AG04449 (cell line): ENCODE data around the gene GDF7.

Source experiments
- CTCF ChIA-PET: fragments of 350-600 bp; formaldehyde crosslinking; extraction: SDS; loops from one replicate; lab custom pipeline; 2021; ENCODE audit warnings: antibody characterized with exemption; lab: Yijun Ruan, JAX
- POLR2A ChIA-PET: fragments of 400-600, 350-600 bp; formaldehyde crosslinking; extraction: SDS; loops from one replicate; lab custom pipeline; 2020; ENCODE audit warnings: antibody characterized with exemption, inconsistent platforms; lab: Yijun Ruan, JAX
- DNase-seq: peaks from one replicate; pipeline ENCODE4 v3.0.0-alpha.2; 2010; ENCODE audit warnings: low read depth, low spot score
- H3K4me3 ChIP-seq: 2 replicates; pipeline ENCODE4 v1.5.1; 2011; ENCODE audit warnings: low read depth, mild to moderate bottlenecking, control low read depth, low read length
- CTCF ChIP-seq: IDR thresholded peaks from one replicate; pipeline ENCODE4 v1.5.1; 2011; ENCODE audit warnings: mild to moderate bottlenecking, moderate library complexity, low read length, control low read depth, inconsistent platforms; ENCODE audit not compliant: insufficient read depth; ENCODE audit errors: missing control alignments

Gene GDF7

GRCh38 chr2:20623241-20623640 is 43.7 kb upstream of the GDF7 start:
- no peak for TF ChIP-seq CTCF
- ChIA-PET POLR2A (no interaction called here), CTCF (interaction anchor here (1.2 to 3.0 kb wide), 2 partner anchors 12 to 19 kb away, joined by 5 to 16 read pairs; no protein-coding TSS in a partner anchor)
- no peak overlapping the region for H3K4me3 ChIP-seq
- DNase-seq = no peak

DNA sequence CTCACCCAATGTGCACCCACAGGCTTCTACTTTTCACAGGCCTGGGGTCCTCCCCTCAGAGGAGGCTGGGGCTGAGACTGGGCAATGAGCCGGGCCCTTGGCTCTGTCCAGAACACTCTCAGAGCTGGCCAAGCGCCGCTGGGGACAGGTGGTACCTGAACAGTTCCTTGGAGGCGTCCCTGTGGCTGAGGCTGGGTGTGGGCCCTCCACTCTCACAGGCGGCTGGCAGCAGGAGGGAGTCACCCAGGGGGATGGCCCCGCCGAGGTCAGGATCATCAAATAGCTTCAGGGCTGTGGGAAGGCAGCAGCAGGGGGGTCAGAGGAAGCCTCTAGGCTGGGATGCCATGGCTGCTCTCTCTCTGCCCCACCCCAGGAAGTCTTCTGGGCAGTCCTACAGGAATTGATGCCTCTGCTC is 43.2 kb upstream of the GDF7 start:
- no peak overlapping the region for H3K4me3 ChIP-seq
- ChIA-PET POLR2A (no interaction called here), CTCF (interaction anchor here (1.2 to 3.0 kb wide), 2 partner anchors 11 to 19 kb away, joined by 5 to 16 read pairs; no protein-coding TSS in a partner anchor)
- DNase-seq = no peak
- TF ChIP-seq CTCF = no peak

GRCh38 chr2:20624156-20624883 is 42.6 kb upstream of the GDF7 start:
- POLR2A ChIA-PET = interaction anchor here (2.5 kb wide), 1 partner anchor 177 kb away, joined by 13 read pairs; the partner anchor contains the start of gene RHOB
- DNase-seq = no peak
- no peak for TF ChIP-seq CTCF
- CTCF ChIA-PET = interaction anchor here (1.2 to 3.0 kb wide), 2 partner anchors 11 to 18 kb away, joined by 5 to 16 read pairs; no protein-coding TSS in a partner anchor
- no peak overlapping the region for H3K4me3 ChIP-seq

DNA sequence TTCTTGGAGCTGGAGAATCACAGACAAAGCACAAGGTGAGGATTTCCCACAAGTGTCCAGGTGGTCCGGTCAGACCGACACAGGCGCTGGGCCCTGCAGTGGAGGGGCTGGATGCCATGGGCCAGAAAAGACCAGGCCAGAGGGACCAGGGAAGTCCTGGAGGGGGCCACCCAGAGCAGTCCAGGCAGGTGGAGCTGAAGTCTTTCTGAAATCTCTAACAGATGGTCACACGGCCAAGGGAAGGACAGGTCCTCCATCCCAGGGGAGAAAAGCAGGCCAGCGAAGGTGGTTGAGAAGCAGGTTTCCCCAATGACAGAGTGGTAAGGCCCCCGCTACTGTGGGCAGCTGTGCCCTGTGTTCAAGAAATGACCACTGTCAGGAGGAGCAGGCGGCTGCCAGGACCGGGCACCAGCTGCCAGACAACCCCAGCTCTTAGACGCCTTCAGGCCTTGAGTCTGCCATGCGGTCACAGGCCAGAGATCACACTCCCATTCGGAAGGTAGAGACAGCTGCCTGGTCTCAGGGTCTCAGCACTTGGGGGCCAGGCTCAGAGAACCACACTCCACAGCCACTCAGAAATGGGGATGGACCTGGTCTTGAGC is 42.0 kb upstream of the GDF7 start:
- ChIA-PET CTCF (interaction anchor here (0.6 to 3.0 kb wide), 3 partner anchors 10 to 175 kb away, joined by 3 to 16 read pairs (median 3); no protein-coding TSS in a partner anchor), POLR2A (interaction anchor here (2.5 kb wide), 1 partner anchor 178 kb away, joined by 13 read pairs; the partner anchor contains the start of gene RHOB)
- no peak for DNase-seq

GRCh38 chr2:20625491-20626391 is 41.2 kb upstream of the GDF7 start:
- no peak for DNase-seq
- H3K4me3 ChIP-seq = no peak overlapping the region
- ChIA-PET CTCF (interaction anchor here (0.6 to 3.0 kb wide), 6 partner anchors 9 to 176 kb away, joined by 3 to 16 read pairs (median 5); no protein-coding TSS in a partner anchor), POLR2A (interaction anchor here (2.5 kb wide), 1 partner anchor 179 kb away, joined by 13 read pairs; the partner anchor contains the start of gene RHOB)
- TF ChIP-seq CTCF = no peak

More for the DNA sequence above, 42.0 kb upstream of the GDF7 start:
- TF ChIP-seq CTCF = no peak
- no peak overlapping the region for H3K4me3 ChIP-seq
